22Rv1 (cell line): ENCODE data around the gene AOPEP.

ENCODE experiments used
- ZFX ChIP-seq: fragments of 450-650 bp; IDR thresholded peaks from 2 replicates; pipeline ENCODE4 v1.6.1; 2017; ENCODE audit warnings: antibody characterized with exemption, borderline replicate concordance
- TF ChIP-seq, protein P1 (sequence below): fragments of 450-650 bp; IDR thresholded peaks from 2 replicates; pipeline ENCODE4 v1.5.1; 2017; ENCODE audit warnings: mild to moderate bottlenecking

GRCh38 chr9:94894094-94894699 lies 167.7 kb downstream of the AOPEP start:
- TF ChIP-seq, protein P1, sequence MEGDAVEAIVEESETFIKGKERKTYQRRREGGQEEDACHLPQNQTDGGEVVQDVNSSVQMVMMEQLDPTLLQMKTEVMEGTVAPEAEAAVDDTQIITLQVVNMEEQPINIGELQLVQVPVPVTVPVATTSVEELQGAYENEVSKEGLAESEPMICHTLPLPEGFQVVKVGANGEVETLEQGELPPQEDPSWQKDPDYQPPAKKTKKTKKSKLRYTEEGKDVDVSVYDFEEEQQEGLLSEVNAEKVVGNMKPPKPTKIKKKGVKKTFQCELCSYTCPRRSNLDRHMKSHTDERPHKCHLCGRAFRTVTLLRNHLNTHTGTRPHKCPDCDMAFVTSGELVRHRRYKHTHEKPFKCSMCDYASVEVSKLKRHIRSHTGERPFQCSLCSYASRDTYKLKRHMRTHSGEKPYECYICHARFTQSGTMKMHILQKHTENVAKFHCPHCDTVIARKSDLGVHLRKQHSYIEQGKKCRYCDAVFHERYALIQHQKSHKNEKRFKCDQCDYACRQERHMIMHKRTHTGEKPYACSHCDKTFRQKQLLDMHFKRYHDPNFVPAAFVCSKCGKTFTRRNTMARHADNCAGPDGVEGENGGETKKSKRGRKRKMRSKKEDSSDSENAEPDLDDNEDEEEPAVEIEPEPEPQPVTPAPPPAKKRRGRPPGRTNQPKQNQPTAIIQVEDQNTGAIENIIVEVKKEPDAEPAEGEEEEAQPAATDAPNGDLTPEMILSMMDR, result no peak
- no peak for TF ChIP-seq ZFX
